GM12801 (cell line): ENCODE measurements around the gene ZNF263.

Experiments used
- CTCF ChIP-seq: IDR thresholded peaks from one replicate; pipeline ENCODE4 v1.5.1; 2011; ENCODE audit warnings: control low read depth; ENCODE audit not compliant: insufficient read length; ENCODE audit errors: extremely low read depth

ZNF263 gene

DNA sequence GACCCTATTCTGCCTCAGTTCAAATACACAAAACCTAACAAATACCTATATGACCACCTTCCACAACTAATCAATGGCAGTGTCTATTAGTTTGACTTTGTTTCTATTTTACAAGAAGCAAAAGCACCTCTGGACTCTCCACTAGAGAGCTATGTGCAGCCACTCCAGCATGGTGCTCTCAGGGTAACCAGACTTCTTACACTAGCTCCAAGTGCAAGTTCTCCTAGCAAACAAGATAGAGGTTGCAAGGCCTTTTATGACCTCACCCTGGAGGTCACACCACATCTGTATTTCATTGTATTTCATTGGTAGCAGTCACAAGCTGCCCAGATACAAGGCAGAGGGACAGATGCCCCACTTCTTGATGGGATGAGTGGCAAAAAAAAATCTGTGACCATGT lies 8.3 kb upstream of the ZNF263 start:
- TF ChIP-seq CTCF, result no peak

DNA sequence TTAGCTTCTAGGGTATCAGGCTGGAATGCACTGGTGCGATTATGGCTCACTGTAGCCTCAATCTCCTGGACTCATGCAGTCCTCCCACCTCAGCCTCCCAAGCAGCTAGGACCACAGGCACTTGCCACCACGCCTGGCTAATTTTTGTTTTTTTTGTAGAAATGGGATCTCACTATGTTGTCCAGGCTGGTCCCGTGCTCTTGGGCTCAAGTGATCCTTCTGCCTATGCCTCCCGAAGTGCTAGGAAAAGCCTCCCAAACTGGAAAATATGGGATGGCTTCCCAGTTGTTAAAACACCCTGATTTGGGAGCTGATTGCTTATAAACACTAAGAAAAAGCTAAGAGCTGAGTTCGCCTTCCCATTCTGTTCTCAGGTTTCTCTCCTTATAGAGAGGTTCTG lies 6.6 kb upstream of the ZNF263 start:
- no peak for TF ChIP-seq CTCF

GRCh38 chr16:3281222-3281820 lies 2.0 kb upstream of the ZNF263 start:
- no peak for TF ChIP-seq CTCF

DNA sequence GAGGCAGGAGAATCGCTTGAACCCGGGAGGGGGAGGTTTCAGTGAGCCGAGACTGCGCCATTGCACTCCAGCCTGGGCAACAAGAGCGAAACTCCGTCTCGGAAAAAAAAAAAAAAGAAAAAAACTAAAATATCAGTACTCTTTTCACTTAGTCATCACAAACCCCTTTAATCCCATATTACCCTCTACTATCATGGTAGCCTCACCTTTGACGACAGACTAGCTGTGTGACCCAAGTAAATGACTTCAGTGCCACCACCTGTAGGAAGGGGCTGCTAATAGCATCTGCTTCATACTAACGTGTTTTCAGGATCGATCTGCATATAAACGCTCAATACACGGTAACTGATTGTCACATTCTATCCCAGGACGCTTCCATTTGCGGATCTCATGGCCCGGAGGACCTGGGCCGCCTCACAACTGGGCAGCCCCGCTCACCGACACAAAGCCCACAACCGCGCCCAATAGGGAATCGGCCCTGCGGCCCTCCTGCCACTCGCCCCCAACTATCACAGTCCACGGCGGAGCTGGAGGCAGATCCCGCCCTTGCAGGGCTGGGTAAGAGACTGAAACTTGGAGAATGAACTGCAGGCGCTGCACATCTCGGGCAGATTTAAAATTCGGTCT lies 1.1 kb upstream of the ZNF263 start:
- TF ChIP-seq CTCF, result no peak

DNA sequence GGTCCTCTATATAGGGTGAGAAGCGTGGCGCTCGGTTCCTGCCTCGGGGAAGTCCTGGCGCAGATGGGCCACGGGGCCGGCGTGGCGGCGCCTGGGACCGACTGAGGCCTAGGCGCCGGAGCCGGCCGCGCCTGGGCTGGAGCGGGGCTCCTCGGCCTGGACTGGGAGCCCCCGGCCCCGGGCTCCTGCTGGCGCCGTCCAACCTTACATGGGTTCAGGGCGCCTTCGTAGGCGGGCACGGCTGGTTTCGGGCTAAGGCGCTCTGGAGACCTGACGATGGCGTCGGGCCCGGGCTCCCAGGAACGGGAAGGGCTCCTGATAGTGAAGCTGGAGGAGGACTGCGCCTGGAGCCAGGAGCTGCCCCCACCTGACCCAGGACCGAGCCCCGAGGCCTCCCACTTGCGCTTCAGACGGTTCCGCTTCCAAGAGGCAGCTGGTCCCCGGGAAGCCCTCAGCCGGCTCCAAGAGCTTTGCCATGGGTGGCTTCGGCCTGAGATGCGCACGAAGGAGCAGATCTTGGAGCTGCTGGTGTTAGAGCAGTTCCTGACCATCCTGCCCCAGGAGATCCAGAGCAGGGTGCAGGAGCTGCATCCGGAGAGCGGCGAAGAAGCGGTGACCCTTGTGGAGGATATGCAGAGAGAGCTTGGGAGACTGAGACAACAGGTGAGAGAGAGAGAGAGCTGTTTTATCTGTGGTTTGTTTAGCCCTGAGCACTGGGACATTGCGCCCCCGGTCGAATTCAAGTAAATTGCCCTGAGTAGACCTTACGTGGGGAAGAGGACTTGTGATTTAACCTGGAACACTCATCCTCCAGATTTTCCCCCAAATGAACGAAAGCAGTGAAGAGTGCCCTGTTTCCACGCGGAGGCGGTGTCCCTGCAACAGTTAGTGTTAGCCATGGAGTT lies 504 bp downstream of the ZNF263 start:
- no peak for TF ChIP-seq CTCF

GRCh38 chr16:3285131-3285530 lies 1.8 kb downstream of the ZNF263 start:
- no peak for TF ChIP-seq CTCF

DNA sequence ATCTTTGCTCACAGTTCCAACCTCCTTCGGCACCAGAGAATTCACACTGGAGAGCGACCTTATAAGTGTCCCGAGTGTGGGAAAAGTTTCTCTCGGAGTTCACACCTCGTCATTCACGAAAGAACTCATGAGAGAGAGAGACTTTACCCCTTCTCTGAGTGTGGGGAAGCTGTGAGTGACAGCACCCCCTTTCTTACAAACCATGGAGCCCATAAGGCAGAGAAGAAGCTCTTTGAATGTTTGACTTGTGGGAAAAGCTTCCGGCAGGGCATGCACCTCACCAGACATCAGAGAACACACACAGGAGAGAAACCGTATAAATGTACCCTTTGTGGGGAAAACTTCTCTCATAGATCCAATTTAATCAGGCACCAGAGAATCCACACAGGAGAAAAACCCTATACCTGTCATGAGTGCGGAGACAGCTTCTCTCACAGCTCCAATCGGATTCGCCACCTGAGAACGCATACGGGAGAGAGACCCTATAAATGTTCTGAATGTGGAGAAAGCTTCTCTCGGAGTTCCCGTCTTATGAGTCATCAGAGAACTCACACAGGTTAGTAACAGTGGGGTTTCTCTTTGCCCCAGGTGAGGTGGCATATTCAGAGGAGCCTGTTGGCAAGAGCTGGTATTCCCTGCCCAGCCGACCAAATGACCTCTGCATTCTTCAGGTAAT lies 6.8 kb downstream of the ZNF263 start:
- no peak for TF ChIP-seq CTCF
